ENCODE measurements around the gene TMEM129.
"Not testable (repeated sequence)": the region's sequence is repeated elsewhere in the genome, so short reads cannot be mapped to it uniquely, and the experiment has no call there.

The TMEM129 gene

GRCh38 chr4:1720163-1720983 is 750 bp downstream of the TMEM129 start:
- peak; percentile 36 for DNase-seq (ENCODE audit: low spot score)

- no peak for DNase-seq (ENCODE audit: low spot score)
Measured at GRCh38 chr4:1718095-1718850, 2.9 kb downstream of the TMEM129 start.

- no peak for DNase-seq (ENCODE audit: low spot score)
Measured at GRCh38 chr4:1717129-1718094, 3.7 kb downstream of the TMEM129 start.

GRCh38 chr4:1716065-1716945 is 4.8 kb downstream of the TMEM129 start:
- DNase-seq (ENCODE audit: low spot score): no peak

GRCh38 chr4:1715002-1715758 is 5.9 kb downstream of the TMEM129 start:
- DNase-seq (ENCODE audit: low spot score): no peak

- DNase-seq (ENCODE audit: low spot score): no peak
Measured at GRCh38 chr4:1714303-1715001, 6.7 kb downstream of the TMEM129 start.

GRCh38 chr4:1713003-1713851 is 7.9 kb downstream of the TMEM129 start:
- no peak for DNase-seq (ENCODE audit: low spot score)

- peak; percentile 83 for DNase-seq (ENCODE audit: low spot score)
Measured at GRCh38 chr4:1712216-1713002, 8.7 kb downstream of the TMEM129 start, which contains the start of gene SLBP. TSS of gene SLBP (minus strand) at chr4:1712319. CDS start at chr4:1712188, 131 bp downstream.

- peak; percentile 49 for DNase-seq (ENCODE audit: low spot score)
Measured at GRCh38 chr4:1711571-1712215, 9.4 kb downstream of the TMEM129 start.

- no peak for DNase-seq (ENCODE audit: low spot score)
Measured at GRCh38 chr4:1711055-1711570, 10.0 kb downstream of the TMEM129 start.

- DNase-seq (ENCODE audit: low spot score): no peak
Measured at GRCh38 chr4:1708581-1708980, 12.5 kb downstream of the TMEM129 start.

- DNase-seq (ENCODE audit: low spot score): no peak
Measured at GRCh38 chr4:1706358-1706757, 14.8 kb downstream of the TMEM129 start.

GRCh38 chr4:1705732-1706131 is 15.4 kb downstream of the TMEM129 start:
- DNase-seq (ENCODE audit: low spot score): no peak

- DNase-seq (ENCODE audit: low spot score): no peak
Measured at GRCh38 chr4:1703867-1704266, 17.3 kb downstream of the TMEM129 start.

GRCh38 chr4:1701671-1702070 is 19.5 kb downstream of the TMEM129 start:
- DNase-seq (ENCODE audit: low spot score): not testable (repeated sequence)

GRCh38 chr4:1695913-1696312 is 25.2 kb downstream of the TMEM129 start:
- peak; percentile 52 for DNase-seq (ENCODE audit: low spot score)
